ENCODE results near the gene PGD.
"Not testable (repeated sequence)": the region's sequence is repeated elsewhere in the genome, so short reads cannot be mapped to it uniquely, and the experiment has no call there.

DNA sequence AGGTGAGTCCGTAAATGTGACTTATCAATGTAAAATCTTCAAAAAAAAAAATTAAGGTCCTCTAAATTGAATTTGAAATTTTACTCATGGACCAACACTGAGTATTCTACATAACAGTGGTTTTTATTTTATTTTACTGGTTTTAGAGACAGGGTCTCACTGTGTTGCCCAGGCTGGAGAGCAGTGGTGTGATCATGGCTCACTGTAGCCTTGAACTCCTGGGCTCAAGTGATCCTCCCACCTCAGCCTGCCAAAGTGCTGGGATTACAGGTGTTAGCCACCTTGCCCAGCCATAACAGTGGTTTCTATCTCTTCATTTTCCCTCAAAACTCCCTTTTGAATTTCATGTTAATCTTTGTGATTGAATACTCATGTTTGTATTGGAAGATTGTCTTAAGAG, 17.1 kb downstream of the PGD start:
- TF ChIP-seq EZH2 (IDR thresholded peaks at IDR 0.05; ENCODE audit: borderline replicate concordance, low read depth, low read length, severe bottlenecking): not testable (repeated sequence)
- TF ChIP-seq, protein P1, sequence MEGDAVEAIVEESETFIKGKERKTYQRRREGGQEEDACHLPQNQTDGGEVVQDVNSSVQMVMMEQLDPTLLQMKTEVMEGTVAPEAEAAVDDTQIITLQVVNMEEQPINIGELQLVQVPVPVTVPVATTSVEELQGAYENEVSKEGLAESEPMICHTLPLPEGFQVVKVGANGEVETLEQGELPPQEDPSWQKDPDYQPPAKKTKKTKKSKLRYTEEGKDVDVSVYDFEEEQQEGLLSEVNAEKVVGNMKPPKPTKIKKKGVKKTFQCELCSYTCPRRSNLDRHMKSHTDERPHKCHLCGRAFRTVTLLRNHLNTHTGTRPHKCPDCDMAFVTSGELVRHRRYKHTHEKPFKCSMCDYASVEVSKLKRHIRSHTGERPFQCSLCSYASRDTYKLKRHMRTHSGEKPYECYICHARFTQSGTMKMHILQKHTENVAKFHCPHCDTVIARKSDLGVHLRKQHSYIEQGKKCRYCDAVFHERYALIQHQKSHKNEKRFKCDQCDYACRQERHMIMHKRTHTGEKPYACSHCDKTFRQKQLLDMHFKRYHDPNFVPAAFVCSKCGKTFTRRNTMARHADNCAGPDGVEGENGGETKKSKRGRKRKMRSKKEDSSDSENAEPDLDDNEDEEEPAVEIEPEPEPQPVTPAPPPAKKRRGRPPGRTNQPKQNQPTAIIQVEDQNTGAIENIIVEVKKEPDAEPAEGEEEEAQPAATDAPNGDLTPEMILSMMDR (IDR thresholded peaks at IDR 0.05; ENCODE audit: borderline replicate concordance, extremely low read depth, low read length, poor library complexity, severe bottlenecking): not testable (repeated sequence)
